Neural crest cell (in vitro differentiated cells): ENCODE data around the gene PKP4. TPM values are rescaled to one million over a fixed set of nuclear protein-coding genes. Genes with fewer than 3 reads are reported as not detected.

Source experiments
- DNase-seq: peaks from one replicate; pipeline ENCODE4 v3.0.0; 2021; ENCODE audit warnings: low read depth, mixed read lengths, low spot score
- H3K27ac Mint-ChIP-seq: one replicate; pipeline ENCODE4 v1.8.0; 2021; ENCODE audit warnings: mild to moderate bottlenecking, mixed read lengths; ENCODE audit not compliant: unreplicated experiment
- H3K27me3 Mint-ChIP-seq: 2 replicates; pipeline ENCODE4 v1.8.0; 2021; ENCODE audit warnings: low read depth, mild to moderate bottlenecking, mixed read lengths
- H3K36me3 Mint-ChIP-seq: 2 replicates; pipeline ENCODE4 v1.8.0; 2021; ENCODE audit warnings: low read depth, mild to moderate bottlenecking, mixed read lengths
- H3K4me1 Mint-ChIP-seq: 2 replicates; pipeline ENCODE4 v1.8.0; 2021; ENCODE audit warnings: mixed read lengths
- H3K4me3 Mint-ChIP-seq: one replicate; pipeline ENCODE4 v1.8.0; 2021; ENCODE audit warnings: mild to moderate bottlenecking, mixed read lengths
- H3K9me3 Mint-ChIP-seq: 2 replicates; pipeline ENCODE4 v1.8.0; 2021; ENCODE audit warnings: mixed read lengths
- CTCF ChIP-seq: fragments of 200-600 bp; sonication (generic); conservative IDR thresholded peaks from 2 replicates; pipeline ENCODE4 v1.5.0; 2021; ENCODE audit warnings: antibody characterized with exemption, mild to moderate bottlenecking
- total RNA-seq: library from RNA; stranded (reverse); gene quantifications from 2 replicates; pipeline ENCODE4 v1.2.1, GENCODE V29; 2021

PKP4 gene
- total RNA-seq, 1 donor from 2014 or later, result 52.7 TPM

DNA sequence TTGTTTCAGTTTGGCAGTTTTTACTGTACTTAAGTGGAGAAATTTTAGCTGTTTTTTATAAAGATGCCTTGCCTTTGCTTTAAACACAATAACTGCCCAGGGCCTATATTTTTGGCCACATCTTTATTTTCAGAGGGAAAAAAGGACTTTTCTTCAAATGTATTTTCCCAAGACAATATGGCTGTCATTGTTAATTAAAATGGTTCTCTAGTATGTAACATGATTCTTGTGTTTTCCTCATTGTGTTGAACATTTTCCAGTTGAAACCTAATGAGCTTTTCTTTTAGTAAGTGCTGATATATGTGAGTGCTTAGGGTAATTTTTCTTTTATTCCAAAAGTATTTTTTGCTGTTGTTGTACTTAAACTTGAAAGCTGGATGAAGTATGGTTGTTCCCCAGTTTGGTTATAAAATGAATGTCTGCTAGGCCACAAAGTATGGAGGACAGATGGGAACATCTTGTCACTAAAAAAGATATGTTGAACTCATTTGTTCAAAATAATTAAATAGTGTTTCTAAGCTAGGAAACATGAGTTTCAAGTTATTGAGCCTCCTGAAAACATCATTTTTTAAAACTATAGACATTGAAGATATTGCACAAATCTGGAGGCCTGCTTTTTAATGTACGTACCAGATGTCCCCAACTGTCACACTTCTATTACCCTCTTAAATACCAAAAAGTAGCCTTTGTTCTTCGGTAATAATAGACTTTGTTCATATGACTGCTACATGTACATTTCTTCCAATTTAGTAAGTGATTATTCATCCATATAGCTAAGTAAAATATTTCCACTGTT is 190.9 kb downstream of the PKP4 start:
- H3K4me1 Mint-ChIP-seq, result peaks cover 4% of the 10 kb centered on the region
- no peak for DNase-seq
- peaks cover 3% of the 10 kb centered on the region for H3K36me3 Mint-ChIP-seq
- H3K27me3 Mint-ChIP-seq, result no peaks in the 10 kb centered on the region
- H3K27ac Mint-ChIP-seq, result no peak overlapping the region
- no peak for TF ChIP-seq CTCF
- H3K9me3 Mint-ChIP-seq, result no peaks in the 10 kb centered on the region
- H3K4me3 Mint-ChIP-seq, result no peak overlapping the region

DNA sequence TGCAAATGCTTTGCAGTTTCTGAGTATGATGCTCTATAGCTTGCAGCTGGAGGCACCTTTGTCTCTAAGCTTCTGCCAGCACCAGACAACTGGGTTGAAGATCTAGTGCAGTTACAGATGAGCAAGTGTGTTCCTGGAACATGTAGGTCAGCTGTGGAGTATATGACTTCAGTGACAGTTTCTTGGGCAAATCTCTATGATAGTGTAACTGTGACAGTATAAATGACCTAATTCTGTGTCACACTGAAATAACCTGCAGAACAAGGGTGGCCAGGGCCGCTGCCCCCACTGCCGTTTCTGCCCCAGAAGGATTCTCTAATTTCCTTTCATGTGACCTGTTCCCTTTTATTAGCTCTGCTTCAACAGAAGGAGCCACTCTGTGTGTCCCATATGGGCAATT is 193.1 kb downstream of the PKP4 start:
- Mint-ChIP-seq H3K9me3 (no peaks in the 10 kb centered on the region), H3K4me3 (no peak overlapping the region), H3K27ac (no peak overlapping the region), H3K4me1 (peaks cover 4% of the 10 kb centered on the region), H3K27me3 (no peaks in the 10 kb centered on the region), H3K36me3 (no peaks in the 10 kb centered on the region)
- no peak for TF ChIP-seq CTCF
- no peak for DNase-seq

GRCh38 chr2:158650646-158651357 is 194.1 kb downstream of the PKP4 start:
- no peak for TF ChIP-seq CTCF
- Mint-ChIP-seq H3K9me3 (no peaks in the 10 kb centered on the region), H3K27me3 (no peaks in the 10 kb centered on the region), H3K36me3 (no peaks in the 10 kb centered on the region), H3K4me3 (no peak overlapping the region), H3K27ac (peak overlapping the region; percentile 43), H3K4me1 (no peaks in the 10 kb centered on the region)
- no peak for DNase-seq

- no peak overlapping the region for H3K27ac Mint-ChIP-seq
- TF ChIP-seq CTCF, result no peak
Measured at GRCh38 chr2:158651358-158652057, 194.8 kb downstream of the PKP4 start.

GRCh38 chr2:158655628-158656027 is 198.9 kb downstream of the PKP4 start:
- no peak for TF ChIP-seq CTCF
- Mint-ChIP-seq H3K36me3 (no peaks in the 10 kb centered on the region), H3K27me3 (no peaks in the 10 kb centered on the region), H3K4me3 (no peak overlapping the region), H3K9me3 (no peaks in the 10 kb centered on the region), H3K4me1 (no peaks in the 10 kb centered on the region), H3K27ac (no peak overlapping the region)
- DNase-seq, result no peak

More at GRCh38 chr2:158651358-158652057, 194.8 kb downstream of the PKP4 start:
- H3K9me3 Mint-ChIP-seq, result no peaks in the 10 kb centered on the region
- H3K27me3 Mint-ChIP-seq, result no peaks in the 10 kb centered on the region
- H3K4me1 Mint-ChIP-seq, result no peaks in the 10 kb centered on the region
- H3K4me3 Mint-ChIP-seq, result no peak overlapping the region
- DNase-seq, result no peak
- no peaks in the 10 kb centered on the region for H3K36me3 Mint-ChIP-seq
